DMS153 treated with DMSO at 0.1 percent for 48 hours (cell line): ENCODE data around the gene SLC6A11.

Source experiments
- DNase-seq: peaks from one replicate; lab custom pipeline; 2025; ENCODE audit not compliant: unreplicated experiment; lab: John Stamatoyannopoulos, UW

SLC6A11 gene

GRCh38 chr3:10883478-10884234, 67.6 kb downstream of the SLC6A11 start:
- DNase-seq = no peak

DNA sequence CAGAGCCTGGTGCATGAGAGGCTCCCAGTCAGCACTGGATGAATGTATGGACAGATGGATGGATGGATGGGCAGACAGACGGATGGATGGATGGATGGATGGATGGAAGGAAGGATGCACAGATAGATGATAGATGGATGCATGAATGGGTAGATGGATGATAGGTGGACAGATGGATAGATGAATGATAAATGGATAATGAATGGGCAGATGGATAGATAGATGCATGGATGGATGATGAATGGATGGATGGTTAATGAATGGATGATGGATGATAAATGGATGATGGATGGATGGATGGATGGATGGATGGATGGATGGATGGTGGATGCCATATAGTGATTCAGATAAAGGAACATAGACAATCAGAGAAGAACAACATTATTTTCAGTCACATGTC, 71.0 kb downstream of the SLC6A11 start:
- DNase-seq = no peak

- no peak for DNase-seq
Measured at GRCh38 chr3:10888518-10889090, 72.6 kb downstream of the SLC6A11 start.

GRCh38 chr3:10889206-10889960, 73.4 kb downstream of the SLC6A11 start:
- DNase-seq = no peak

DNA sequence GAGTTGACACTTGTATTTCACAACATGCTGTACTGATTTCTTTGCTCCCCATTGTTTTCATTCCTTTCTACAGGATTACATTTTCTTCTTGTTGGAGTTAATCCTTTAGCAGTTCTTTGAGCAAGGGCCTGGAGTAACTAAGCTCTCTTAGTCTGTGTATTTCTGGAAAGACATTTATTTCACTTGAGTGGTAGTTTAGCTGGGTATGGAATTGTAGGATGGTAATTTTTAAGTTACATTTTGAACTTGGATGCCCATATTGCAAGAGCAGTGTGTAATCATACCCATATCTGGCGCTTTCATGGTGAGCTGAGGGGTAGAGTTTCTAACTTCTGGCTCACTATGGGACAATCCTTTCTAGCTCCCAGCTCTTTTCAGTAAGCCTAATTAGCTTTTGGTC, 74.6 kb downstream of the SLC6A11 start:
- no peak for DNase-seq

GRCh38 chr3:10892622-10893021, 76.6 kb downstream of the SLC6A11 start:
- DNase-seq = no peak

DNA sequence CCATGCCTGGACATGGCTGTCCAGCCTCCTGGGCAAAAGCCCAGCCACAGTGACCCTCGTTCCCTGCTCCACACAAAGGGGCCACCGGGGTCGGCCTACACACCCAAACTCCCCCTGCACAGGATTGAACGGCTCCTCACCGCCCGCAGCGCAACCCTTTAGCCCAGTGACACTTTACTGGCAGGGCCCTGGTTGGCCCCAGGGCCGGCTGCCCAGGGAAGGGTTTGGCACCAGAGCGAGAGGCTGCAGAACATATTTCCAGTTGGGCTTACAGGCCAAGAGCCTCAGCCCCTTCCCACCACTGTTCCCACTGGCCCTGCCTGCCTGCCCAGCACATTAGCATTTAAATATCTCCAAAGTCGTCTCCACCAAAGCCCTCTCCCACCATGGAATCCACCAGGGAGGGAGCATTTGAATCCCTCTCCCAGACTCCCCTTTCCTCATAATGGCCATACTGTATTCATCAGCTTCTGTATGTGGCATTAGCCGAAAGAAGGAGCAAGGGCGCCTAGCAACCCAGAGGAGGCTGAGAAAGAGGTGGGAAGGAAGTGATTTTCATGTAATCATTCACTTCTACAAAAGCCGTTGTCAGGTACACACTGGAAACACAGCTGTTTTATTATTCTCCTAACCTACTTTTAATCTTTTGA, 85.4 kb downstream of the SLC6A11 start:
- no peak for DNase-seq

- no peak for DNase-seq
Measured at GRCh38 chr3:10907262-10907661, 91.2 kb downstream of the SLC6A11 start.

- DNase-seq = no peak
Measured at GRCh38 chr3:10910367-10910766, 94.3 kb downstream of the SLC6A11 start.

DNA sequence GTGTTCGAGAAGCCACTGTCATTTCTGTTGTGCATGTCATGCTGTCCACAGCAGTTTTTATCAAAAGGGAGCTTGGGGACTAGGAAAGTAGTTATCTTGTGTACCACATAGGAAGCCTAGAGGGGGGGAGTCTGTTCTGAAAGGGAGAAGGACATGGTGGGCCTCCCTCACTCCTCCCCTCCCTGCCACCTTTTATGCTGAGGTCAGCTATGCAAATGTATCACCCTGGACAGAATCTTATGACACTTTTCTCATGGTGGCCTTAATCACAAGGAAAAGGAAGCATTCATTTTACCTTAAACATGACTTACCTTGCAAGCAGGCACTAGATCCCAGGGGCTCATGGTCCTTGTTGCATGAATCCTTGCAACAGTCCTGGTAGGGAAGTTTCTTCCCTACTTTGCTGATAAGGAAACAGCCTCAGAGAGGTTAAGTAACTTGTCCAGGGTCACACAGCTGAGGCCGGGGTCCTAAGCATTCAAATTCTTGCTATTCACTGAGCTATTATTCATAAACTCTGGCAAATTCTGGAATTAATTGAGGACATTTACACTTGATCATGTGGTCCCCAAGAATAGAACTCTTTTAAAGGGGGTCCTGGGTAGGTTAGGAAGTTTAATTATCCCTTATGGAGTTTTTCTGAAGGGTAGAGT, 95.4 kb downstream of the SLC6A11 start:
- no peak for DNase-seq

DNA sequence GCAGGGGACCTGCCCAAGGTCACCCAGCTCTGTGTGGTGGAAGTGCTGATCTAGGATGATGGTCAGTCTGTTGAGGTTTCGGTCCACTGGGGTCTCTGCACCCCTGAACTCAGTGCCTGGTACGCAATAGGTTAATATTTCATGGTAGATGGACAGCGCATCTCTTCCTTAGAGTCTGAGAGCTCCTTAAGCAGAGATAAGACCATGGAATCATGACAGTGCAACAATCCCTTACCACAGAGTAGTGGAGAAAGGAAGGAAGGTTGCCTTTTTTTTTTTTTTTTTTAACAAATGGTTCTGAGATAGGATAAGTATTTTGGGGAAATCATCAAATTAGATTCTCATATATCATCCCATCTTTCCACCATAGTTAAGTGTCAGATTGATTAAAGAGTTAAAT, 96.8 kb downstream of the SLC6A11 start:
- DNase-seq = no peak

GRCh38 chr3:10915376-10915775, 99.3 kb downstream of the SLC6A11 start:
- DNase-seq = no peak

DNA sequence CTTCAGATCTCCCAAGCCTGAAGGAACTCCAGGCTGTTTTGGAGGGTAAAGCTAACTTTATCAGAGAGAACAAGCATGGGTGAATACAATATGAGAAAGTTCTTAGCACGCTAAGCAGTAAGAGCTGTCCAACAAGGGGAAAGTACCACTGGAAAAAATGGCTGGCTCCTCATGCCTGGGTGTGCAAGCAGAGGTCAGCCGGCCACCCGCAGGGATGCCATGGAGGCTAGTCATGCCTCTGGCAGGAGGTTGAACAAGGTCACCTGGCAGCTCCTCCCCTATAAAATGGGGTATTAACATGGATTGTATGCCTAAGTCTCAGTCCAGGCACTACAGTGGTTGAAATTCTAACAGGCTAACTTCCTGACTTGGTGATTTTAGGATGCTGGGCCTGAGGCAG, 101.1 kb downstream of the SLC6A11 start:
- no peak for DNase-seq

GRCh38 chr3:10918011-10918410, 102.0 kb downstream of the SLC6A11 start:
- no peak for DNase-seq

DNA sequence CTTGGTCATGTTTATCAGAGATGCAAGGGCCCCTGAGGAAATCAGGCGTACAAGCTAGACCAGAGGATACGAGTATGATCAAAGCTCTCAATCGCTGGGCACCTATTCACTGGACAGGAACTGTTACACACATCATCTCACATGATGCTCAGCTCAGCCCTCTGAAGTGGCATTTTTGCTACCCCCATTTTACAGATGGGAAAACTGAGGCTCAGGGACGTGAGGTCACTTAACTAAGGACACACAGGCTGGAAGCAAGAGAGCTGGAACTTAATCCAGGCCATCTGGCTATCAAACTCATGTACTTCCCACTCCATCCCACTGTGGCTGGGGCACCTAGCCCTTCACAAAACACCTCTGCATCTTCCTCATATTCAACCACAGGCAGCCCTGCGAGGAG, 103.6 kb downstream of the SLC6A11 start:
- no peak for DNase-seq

DNA sequence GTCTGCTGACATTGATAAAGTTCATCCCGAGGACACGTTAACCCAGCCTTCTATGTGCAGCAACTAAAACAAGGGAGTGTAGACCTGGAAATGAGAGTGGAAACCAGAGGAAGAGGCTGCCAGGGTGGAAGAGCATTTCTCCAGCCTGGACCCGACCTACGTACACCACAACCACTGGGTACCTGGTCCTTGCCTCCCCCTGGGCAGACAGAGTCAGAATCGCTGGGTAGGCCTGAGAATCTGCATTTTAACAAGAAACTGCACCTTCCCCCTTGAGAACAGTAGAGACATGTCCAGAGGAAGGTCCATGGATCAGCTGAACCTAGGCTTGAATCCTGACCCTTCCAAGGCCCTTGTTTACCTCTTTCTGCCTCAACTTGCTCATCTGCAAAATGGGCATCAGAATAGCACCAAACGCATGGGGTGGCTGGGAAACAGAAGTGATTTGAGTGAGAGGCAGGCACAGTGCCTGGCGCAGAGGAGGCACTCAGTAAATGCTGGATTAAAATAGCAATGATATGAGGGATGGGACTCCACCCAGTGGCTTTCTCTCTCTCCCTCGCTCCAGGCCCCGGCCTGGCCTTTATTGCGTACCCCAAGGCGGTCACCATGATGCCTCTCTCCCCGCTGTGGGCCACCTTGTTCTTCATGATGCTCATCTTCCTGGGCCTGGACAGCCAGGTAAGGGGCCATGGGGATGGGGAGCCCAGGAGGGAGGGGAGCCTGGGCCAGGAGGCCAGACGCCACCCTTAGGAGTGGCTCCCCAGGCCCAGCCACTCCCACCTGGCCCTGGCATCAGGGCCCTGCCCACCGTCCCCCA, 109.6 kb downstream of the SLC6A11 start:
- DNase-seq = no peak

- DNase-seq = no peak
Measured at GRCh38 chr3:10926256-10926810, 110.3 kb downstream of the SLC6A11 start.

DNA sequence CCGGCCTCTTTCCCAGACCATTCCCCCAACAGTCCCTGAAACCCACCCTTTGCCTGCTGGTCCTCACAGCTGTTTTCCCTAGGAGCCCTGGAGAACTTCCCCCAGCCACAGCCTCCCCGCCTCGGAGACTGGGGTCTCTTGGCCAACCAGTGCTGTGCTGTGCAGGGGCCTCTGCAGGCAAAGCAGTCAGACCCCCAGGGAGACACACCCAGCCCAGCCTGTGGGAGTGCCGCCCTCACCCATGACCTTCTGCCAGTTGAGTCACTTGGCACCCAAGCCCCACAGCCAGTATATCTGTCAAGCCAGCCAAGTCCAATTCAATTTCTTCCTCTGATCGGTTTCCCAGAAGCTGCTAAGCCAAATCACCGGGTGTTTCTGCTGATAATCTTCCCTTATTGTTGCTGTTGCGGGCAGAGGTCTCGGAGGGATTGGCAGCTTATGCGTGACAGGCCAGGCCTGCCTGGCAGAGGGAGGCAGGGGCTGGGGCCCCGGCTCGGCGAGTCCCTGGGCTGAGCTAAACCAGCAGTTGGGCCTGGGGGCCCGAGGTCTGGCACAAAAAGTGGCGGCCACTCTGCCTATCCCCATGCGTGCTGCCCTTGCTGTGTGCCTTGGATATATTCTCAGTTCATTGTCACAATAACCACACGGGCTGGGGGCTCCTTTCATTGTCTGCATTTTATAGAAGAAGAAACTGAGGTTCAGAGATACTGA, 110.9 kb downstream of the SLC6A11 start:
- DNase-seq = no peak

DNA sequence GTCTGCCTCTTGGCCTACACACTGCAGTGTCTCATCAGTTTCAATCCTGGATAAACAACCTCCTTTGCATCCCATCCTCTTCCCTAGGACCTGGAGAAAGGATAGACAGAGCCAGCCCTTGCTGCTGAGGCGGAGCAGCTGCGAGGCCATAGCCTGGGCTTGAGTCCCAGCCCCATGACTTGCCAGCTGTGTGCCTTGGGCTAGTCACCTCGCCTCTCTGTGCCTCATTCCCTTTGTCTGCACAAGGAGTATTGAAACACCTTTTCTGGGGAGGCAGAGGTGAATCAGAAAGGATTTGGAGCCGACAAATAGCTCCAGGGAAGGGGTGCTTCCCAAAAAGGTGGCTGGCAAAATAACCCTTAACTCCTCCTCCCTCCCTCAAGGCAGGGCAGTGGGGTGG, 111.5 kb downstream of the SLC6A11 start:
- no peak for DNase-seq
